Panc1 (cell line): ENCODE results near the gene TMEM156. TPM values are rescaled to one million over a fixed set of nuclear protein-coding genes. Genes with fewer than 3 reads are reported as not detected.

Experiments
- ATAC-seq: fragments of 200-7000 bp; cut with Tn5 transposase; 2 replicates; pipeline ENCODE4 v1.9.1; 2020; ENCODE audit warnings: mild to moderate bottlenecking, moderate library complexity
- BruUV-seq: library from RNA; stranded (reverse); fragments of 400-500 nt; replicated peaks from 2 replicates; lab custom pipeline; 2021; lab: Mats Ljungman, UMichigan
- CTCF ChIA-PET: fragments of 300-600 bp; sonication (Branson Sonifier 250); formaldehyde crosslinking; loops from one replicate; lab custom pipeline; 2022; ENCODE audit warnings: antibody characterized with exemption; lab: Charles Lee
- POLR2A ChIA-PET: fragments of 300-600 bp; sonication (Branson Sonifier 250); formaldehyde crosslinking; loops from one replicate; lab custom pipeline; 2022; ENCODE audit warnings: antibody characterized with exemption; lab: Charles Lee
- DNase-seq: peaks from one replicate; pipeline ENCODE4 v3.0.0-alpha.2; 2010; ENCODE audit warnings: low read depth, low spot score
- H3K27ac ChIP-seq: 2 replicates; pipeline ENCODE4 v1.5.1; 2011; ENCODE audit warnings: mild to moderate bottlenecking, low read length, inconsistent platforms
- H3K27me3 ChIP-seq: fragments of 200-500 bp; sonication (Bioruptor generic); 2 replicates; pipeline ENCODE4 v1.6.0; 2014; ENCODE audit warnings: low read length, inconsistent platforms; ENCODE audit not compliant: control insufficient read depth, insufficient read depth
- H3K36me3 ChIP-seq: fragments of 200-500 bp; sonication (Bioruptor generic); 2 replicates; pipeline ENCODE4 v1.5.1; 2014; ENCODE audit warnings: inconsistent platforms, mild to moderate bottlenecking, low read length, moderate library complexity; ENCODE audit not compliant: control insufficient read depth, insufficient read depth
- H3K4me1 ChIP-seq: 2 replicates; pipeline ENCODE4 v1.5.1; 2011; ENCODE audit warnings: inconsistent platforms, mild to moderate bottlenecking, low read length, moderate library complexity; ENCODE audit not compliant: control insufficient read depth, insufficient read depth
- H3K4me3 ChIP-seq, 2 experiments: 2 replicates each; pipeline ENCODE4 v1.5.1; 2011 to 2012; ENCODE audit warnings: low read depth in 2 of 2, low read length in 2 of 2, mild to moderate bottlenecking in 2 of 2, inconsistent platforms in 1 of 2, moderate library complexity in 1 of 2
- H3K9me3 ChIP-seq: fragments of 200-500 bp; sonication (Bioruptor generic); 2 replicates; pipeline ENCODE4 v1.5.1; 2014; ENCODE audit warnings: low read depth, mild to moderate bottlenecking, inconsistent platforms, low read length, moderate library complexity; ENCODE audit not compliant: control insufficient read depth, insufficient read depth
- POLR2AphosphoS5 ChIP-seq: IDR thresholded peaks from 2 replicates; pipeline ENCODE4 v1.6.1; 2012; ENCODE audit warnings: mild to moderate bottlenecking, low read depth, low read length, moderate library complexity
- SIN3A ChIP-seq: IDR thresholded peaks from 2 replicates; pipeline ENCODE4 v1.6.1; 2012; ENCODE audit warnings: low read depth, mild to moderate bottlenecking, low read length, moderate library complexity, borderline replicate concordance; ENCODE audit not compliant: insufficient read depth
- TCF7L2 ChIP-seq: IDR thresholded peaks from 2 replicates; pipeline ENCODE4 v1.6.1; 2011; ENCODE audit warnings: mild to moderate bottlenecking, low read depth, low read length, inconsistent platforms
- in situ Hi-C: cut with HindIII; loops from 2 replicates; pipeline ENCODE4 v1.10.0; 2016; ENCODE audit warnings: low sequenced_read_pairs, low pct_unique_long_range_greater_than_20kb
- intact Hi-C: fragments of 100-400 bp; cut with micrococcal nuclease; formaldehyde crosslinking; loops from one replicate; pipeline ENCODE4 v1.10.0; 2022; ENCODE audit not compliant: unreplicated experiment
- total RNA-seq: library from RNA; stranded (reverse); gene quantifications from one replicate; pipeline ENCODE4 v1.2.1, GENCODE V29; 2021; ENCODE audit not compliant: unreplicated experiment
- TF ChIP-seq, protein P1 (sequence below): fragments of 450-650 bp; IDR thresholded peaks from 2 replicates; pipeline ENCODE4 v1.5.1; 2017; ENCODE audit warnings: mild to moderate bottlenecking
- TF ChIP-seq, protein P2 (sequence below), 2 experiments: IDR thresholded peaks; 2 replicates each; pipeline ENCODE4 v1.6.1; 2011 to 2012; ENCODE audit warnings: low read depth in 2 of 2, control low read depth in 1 of 2, low read length in 1 of 2, mild to moderate bottlenecking in 1 of 2, moderate library complexity in 1 of 2; ENCODE audit not compliant: insufficient read depth in 1 of 2

Gene TMEM156
- total RNA-seq, 1 experiment from 2014 or later, result 5.8 TPM

DNA sequence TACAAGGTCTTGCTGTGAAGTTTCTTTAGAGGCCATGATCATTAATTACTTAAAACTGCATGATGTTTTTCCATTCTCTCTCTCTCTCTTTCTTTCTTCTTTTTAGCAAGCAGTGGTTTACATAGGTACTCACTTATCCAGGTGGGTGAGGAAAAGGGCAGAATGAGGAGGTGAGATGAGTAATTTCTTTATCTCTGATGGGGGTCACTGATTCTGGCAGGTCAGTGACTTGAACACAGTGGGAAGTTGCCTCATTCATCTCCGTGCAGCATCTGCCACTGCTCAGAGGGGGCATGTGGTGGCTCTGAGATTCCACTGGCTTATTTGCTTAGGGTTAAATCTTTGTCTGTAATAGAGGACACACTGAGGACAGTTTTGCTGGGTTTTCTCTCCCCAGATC is 102.0 kb downstream of the TMEM156 start:
- intact Hi-C loops (no loop called here), in situ Hi-C loops (no loop called here)
- ATAC-seq (no peak), DNase-seq (no peak)
- POLR2A ChIA-PET, result no interaction called here
- CTCF ChIA-PET, result no interaction called here
- no peak overlapping the region for H3K4me3 ChIP-seq
- no peaks in the 10 kb centered on the region for H3K27me3 ChIP-seq
- no peak overlapping the region for H3K27ac ChIP-seq
- H3K4me1 ChIP-seq, result no peaks in the 10 kb centered on the region
- no peaks in the 10 kb centered on the region for H3K36me3 ChIP-seq
- BruUV-seq, result no TSS peak
- TF ChIP-seq POLR2AphosphoS5, result no peak
- TF ChIP-seq, protein P1, sequence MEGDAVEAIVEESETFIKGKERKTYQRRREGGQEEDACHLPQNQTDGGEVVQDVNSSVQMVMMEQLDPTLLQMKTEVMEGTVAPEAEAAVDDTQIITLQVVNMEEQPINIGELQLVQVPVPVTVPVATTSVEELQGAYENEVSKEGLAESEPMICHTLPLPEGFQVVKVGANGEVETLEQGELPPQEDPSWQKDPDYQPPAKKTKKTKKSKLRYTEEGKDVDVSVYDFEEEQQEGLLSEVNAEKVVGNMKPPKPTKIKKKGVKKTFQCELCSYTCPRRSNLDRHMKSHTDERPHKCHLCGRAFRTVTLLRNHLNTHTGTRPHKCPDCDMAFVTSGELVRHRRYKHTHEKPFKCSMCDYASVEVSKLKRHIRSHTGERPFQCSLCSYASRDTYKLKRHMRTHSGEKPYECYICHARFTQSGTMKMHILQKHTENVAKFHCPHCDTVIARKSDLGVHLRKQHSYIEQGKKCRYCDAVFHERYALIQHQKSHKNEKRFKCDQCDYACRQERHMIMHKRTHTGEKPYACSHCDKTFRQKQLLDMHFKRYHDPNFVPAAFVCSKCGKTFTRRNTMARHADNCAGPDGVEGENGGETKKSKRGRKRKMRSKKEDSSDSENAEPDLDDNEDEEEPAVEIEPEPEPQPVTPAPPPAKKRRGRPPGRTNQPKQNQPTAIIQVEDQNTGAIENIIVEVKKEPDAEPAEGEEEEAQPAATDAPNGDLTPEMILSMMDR, result no peak
- TF ChIP-seq TCF7L2, result no peak
- TF ChIP-seq SIN3A, result no peak
- TF ChIP-seq, protein P2, sequence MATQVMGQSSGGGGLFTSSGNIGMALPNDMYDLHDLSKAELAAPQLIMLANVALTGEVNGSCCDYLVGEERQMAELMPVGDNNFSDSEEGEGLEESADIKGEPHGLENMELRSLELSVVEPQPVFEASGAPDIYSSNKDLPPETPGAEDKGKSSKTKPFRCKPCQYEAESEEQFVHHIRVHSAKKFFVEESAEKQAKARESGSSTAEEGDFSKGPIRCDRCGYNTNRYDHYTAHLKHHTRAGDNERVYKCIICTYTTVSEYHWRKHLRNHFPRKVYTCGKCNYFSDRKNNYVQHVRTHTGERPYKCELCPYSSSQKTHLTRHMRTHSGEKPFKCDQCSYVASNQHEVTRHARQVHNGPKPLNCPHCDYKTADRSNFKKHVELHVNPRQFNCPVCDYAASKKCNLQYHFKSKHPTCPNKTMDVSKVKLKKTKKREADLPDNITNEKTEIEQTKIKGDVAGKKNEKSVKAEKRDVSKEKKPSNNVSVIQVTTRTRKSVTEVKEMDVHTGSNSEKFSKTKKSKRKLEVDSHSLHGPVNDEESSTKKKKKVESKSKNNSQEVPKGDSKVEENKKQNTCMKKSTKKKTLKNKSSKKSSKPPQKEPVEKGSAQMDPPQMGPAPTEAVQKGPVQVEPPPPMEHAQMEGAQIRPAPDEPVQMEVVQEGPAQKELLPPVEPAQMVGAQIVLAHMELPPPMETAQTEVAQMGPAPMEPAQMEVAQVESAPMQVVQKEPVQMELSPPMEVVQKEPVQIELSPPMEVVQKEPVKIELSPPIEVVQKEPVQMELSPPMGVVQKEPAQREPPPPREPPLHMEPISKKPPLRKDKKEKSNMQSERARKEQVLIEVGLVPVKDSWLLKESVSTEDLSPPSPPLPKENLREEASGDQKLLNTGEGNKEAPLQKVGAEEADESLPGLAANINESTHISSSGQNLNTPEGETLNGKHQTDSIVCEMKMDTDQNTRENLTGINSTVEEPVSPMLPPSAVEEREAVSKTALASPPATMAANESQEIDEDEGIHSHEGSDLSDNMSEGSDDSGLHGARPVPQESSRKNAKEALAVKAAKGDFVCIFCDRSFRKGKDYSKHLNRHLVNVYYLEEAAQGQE (IDR thresholded peaks at IDR 0.05; ENCODE audit: insufficient read depth in 1 of 2, low read depth in 2 of 2, low read length in 1 of 2), result no peak
- H3K9me3 ChIP-seq, result no peaks in the 10 kb centered on the region

DNA sequence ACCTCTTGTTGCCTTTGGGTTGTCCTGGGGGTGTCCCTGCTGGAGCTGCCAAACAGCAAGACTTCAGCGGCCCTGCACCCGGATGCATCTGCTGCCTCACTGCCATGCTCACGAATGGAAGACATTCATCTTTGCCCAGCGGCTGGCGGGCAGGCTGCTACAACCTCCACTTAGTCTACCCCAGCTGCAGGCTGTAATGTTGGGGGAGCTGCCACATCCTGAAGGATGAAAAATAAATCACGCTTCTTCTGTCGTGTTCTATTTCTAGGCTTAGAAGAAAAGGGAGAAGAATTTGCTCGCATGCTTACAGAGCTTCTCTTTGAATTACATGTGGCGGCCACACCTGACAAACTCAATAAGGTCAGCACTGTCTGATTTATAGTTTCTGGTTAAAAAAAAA is 103.2 kb downstream of the TMEM156 start:
- ATAC-seq (no peak), DNase-seq (no peak)
- no peaks in the 10 kb centered on the region for H3K9me3 ChIP-seq
- CTCF ChIA-PET, result interaction anchor here (0.6 kb wide), 1 partner anchor 1247 kb away, joined by 3 read pairs; no protein-coding TSS in a partner anchor
- POLR2A ChIA-PET, result no interaction called here
- no TSS peak for BruUV-seq
- TF ChIP-seq, protein P1, result no peak
- TF ChIP-seq, protein P2 (IDR thresholded peaks at IDR 0.05; ENCODE audit: insufficient read depth in 1 of 2, low read depth in 2 of 2, low read length in 1 of 2), result no peak
- no peak for TF ChIP-seq POLR2AphosphoS5
- no peak for TF ChIP-seq TCF7L2
- TF ChIP-seq SIN3A, result no peak
- H3K4me3 ChIP-seq, result no peak overlapping the region
- intact Hi-C loops (no loop called here), in situ Hi-C loops (no loop called here)
- H3K27ac ChIP-seq, result no peak overlapping the region
- no peaks in the 10 kb centered on the region for H3K4me1 ChIP-seq
- H3K27me3 ChIP-seq, result no peaks in the 10 kb centered on the region
- no peaks in the 10 kb centered on the region for H3K36me3 ChIP-seq
